ENCODE measurements around the gene SERTAD2.

The SERTAD2 gene

DNA sequence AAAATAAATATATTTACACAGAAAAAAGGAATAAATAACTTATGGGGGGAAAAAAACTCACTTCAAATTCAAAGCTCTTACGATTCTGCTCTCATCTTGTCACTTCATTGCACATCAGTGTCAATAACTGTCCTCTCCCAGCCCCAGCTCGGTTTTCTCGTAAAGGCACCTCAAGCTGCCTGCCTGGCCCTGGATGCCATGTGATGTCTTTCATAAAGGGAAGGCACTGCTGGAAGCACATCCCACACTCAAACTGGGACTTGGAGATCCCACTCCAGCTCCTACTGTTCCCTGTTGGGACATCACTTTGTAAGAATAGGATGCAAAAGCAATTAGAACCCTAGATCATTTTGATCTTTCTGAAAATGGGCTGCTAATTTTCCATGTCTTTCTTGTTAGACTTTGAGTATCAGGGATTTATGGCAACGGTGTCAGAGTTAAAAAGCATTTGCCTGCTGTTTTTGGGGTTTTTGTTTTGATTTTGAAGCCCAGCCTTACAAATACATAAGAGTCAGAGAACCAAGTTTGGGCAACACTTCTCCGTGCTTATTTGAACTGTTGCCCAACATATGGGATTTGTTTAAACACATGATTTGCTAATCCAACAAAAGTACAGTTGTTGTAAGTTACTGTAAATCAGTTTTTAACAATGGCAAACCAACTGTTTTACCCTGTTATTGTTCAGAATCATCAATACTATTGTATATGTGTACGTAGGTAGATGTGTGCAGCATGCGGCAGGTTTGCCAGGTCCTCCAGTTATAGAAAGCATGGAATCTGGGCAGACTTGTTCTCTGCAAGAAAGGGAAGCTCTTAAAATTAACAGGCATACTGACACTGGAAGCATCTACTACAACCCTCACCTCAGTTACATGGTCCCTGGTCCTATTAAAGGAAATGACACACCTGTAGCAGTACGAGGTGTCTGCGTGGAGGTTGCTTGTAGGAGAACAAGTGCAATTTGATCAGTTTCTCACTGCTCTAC is 20.6 kb downstream of the SERTAD2 start:
- no peak for DNase-seq (ENCODE audit: low read depth)
- H3K4me3 ChIP-seq (ENCODE audit: low read depth, low read length): no peak overlapping the region

DNA sequence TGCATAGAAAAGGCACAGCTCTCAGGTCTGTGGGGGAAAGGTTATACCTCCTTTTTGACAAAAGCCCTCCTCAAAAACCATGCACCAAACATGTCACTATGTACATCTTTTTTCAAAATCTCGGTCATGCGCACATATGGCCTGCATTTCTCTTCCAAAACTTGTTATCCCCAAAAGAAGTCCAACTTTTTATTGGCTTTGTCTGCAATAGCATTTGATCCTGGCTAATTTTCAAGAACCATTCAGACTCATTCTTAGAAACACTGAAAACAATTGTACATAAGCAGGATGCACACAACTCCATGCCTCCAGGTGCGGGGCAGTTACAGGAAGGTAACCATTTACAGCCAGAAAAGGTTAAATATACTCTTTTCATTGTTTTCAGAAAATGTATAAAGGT is 21.9 kb downstream of the SERTAD2 start:
- DNase-seq (ENCODE audit: low read depth): no peak
- no peak overlapping the region for H3K4me3 ChIP-seq (ENCODE audit: low read depth, low read length)

DNA sequence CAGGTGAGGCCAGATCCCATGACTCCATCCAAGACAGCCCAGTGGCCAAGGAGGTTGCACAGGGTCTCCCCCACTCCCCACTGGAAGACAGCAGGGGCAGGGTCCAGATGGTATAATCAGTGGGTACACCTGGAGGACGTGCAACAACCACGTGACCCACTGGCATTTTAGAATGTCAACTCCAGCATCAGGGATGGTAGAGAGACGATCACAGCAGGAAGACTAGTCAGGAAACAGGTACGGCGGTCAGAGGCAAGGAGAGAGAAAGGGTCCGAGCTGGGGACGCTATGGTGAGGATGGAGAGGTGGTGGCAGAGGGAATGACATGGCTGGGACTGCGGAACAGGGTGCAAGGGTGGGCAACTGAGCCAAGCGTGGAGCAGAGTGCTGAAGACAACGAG is 23.0 kb downstream of the SERTAD2 start:
- no peak overlapping the region for H3K4me3 ChIP-seq (ENCODE audit: low read depth, low read length)
- no peak for DNase-seq (ENCODE audit: low read depth)

DNA sequence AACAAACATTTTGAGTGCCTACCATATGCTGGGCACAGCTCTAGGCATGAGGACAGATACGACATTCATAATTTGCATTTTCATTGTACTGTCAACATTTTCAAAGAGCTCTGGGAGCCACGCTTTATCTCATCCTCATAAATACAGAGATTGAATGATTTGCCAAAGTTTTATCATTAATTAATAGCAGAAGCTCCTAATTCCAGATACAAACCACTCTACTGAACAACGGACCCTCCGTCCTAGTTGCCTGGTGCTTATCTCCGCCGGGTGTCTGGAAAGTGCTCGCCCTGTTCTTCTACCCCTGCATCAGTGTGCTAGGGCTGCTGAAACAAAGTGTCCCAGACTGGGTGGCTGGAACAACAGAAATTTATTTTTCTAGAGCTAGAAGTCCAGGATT is 23.8 kb downstream of the SERTAD2 start:
- no peak overlapping the region for H3K4me3 ChIP-seq (ENCODE audit: low read depth, low read length)
- DNase-seq (ENCODE audit: low read depth): no peak

DNA sequence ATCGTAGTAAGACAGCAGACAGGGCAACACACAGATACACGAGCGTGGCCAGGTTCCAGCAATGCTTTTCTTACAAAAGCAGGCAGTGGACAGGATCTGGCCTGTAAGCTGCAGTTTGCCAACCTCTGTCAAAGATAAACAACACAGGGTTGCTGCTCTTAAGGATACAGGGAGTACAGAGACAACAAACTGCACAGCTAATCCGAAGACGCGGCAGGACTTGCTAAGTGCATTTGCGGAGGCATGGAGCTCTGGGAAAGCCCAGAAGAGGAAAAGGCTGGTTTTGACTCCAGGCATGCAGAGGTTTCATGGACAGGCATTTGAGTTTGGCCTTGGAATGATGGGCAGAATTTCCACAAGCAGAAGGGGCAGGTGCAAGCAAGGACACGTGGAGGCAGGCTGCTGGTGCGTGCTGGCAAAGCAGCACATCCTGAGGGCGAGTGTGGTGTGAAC is 24.4 kb downstream of the SERTAD2 start:
- H3K4me3 ChIP-seq (ENCODE audit: low read depth, low read length): no peak overlapping the region
- no peak for DNase-seq (ENCODE audit: low read depth)

DNA sequence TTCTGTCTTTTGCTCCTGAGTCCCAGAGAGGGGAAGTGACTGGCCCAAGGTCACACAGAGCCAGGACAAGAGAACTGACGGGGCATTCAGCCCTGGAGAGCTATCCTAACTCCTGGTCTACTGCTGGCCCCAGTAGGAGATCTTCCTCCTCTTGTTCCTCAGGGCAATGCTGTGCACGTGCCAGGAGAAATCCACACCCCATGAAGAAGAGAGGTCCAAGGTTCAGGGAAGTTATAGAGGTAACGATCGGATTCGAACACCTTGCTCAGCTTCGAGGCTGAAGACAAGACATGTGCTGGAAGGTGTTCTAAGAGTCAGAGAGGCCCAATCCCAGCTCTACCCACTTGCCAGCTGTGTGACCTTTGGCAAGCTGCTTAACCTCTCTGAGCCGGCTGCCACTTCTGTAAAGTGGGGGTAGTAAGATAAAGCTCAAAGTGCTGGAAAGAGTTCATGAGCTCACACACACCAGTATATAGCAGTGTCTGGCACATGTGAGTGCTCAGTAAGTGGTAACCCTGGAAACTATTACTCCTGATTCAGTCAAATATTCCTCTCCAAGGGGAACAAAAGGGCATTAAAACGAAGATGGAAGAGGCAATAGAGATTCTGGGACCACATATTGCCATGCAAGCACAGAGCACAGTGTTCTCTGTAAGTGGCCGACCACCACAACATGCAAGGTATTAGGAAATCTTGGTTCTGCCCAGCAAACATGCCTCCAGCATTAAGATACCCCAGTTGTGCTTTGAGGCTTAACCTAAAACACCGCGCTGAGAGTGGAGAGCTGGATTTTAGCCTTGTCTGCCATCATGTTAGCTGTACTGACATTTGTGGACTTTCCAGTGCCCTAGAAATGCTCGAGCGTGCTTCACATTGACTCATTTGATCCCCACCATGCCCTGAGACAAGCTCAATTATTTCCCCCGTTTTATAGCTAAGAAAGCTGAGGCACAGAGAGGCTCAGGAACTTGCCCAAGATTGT is 25.6 kb downstream of the SERTAD2 start:
- no peak overlapping the region for H3K4me3 ChIP-seq (ENCODE audit: low read depth, low read length)
- no peak for DNase-seq (ENCODE audit: low read depth)

DNA sequence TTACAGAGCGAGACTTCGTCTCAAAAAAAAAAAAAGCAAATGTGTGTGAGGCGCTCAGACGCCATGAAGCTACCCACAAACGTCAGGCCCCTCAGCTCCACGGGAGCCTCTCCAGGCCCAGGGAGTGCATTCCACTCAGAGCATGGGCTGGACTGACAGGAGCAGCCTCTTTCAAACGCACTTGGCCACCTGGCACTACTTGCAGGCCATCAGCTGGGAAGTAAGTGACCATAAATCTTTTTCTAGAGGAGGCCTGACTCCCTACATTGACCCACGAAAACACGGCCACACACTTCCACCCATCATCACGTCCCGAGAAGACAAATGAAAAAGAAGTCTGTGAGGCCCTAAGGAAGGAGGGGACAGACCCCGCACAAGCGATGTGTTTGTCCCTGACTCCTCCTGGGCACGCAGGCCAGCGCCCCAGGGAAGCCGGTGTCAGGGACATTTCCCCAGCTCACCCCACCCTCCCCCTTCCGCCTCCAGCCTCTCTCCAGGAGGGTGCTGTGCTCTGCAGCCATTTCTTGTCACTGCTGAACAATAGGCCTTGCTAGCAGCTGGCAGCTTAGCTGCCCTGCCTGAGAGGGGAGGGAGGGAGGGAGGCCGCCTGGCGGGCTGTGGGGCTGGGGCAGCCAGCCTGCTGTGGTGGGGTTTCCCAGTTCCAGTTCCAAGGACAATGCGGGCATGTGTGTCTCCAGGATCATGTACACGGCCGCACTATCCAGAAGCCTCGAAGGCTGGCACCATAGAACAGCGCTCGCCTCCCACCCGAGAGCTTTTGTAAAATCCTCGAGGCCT is 26.6 kb downstream of the SERTAD2 start:
- no peak overlapping the region for H3K4me3 ChIP-seq (ENCODE audit: low read depth, low read length)
- no peak for DNase-seq (ENCODE audit: low read depth)

DNA sequence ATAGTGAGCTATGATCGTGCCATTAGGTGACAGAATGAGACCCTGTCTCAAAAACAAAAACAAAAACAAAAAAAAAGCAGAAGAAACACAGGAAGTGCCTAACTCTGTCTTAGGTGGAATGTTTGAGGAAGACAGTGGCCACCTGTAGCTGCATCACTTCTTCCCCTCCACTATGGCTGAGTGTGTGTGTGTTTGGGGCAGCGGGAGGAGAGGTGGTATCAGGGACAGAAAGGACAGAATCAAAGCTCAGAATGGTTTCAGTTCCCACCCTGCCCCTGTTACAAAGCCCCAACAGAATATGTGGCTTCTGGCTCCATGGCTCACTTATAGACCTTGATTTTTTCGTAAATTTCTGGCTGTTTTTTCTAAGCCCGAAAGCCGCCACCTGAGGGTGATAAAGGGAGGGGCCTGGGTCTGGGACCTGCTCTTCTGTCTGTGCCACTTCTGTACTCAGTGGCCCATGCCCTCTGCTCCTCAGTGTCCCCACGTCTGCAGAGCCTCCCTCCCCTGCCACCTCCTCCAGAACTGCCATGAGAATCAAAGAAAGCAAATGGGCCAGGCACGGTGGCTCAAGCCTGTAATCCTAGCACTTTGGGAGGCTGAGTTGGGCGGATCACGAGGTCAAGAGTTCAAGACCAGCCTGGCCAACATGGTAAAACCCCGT is 27.4 kb downstream of the SERTAD2 start:
- H3K4me3 ChIP-seq (ENCODE audit: low read depth, low read length): no peak overlapping the region

DNA sequence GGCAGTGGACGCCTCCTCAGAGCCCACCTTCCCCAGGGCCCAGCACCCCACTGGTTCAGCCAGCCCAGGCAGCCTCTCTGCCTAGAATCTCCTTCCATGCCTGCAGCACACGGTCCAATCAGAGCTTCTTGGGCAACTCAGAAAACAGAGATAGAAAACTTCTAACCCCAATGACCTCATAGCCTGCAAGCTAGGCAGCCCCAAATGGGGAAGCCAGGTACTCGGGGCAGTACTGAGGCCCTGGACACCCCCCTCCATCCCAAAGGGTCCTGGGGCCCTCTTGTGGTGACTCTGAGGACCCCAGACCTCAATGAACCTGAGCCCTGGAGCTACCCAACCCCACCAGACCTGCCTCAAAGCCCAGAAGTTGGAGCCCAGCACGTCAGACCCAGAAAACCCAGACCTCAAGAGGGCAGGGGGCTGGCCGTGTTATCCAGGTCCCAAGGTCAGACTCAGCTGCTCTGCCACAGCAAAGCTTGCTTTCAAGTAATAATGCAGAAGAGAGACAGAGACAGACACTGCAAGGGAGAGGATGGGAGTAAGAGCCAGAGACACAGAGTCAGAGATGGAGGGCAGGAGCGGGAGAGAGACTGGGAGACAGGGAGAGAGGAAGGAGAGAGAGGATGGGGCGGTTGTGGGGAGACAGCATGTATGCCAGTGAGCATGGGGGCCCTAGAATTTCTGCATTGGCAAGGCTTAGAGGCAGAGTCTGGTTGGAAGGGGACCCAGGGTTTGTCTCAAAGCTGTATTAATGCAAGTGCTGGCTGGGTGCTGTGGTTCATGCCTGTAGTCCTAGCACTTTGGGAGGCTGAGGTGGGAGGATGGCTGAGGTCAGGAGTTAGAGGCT is 28.2 kb downstream of the SERTAD2 start:
- no peak overlapping the region for H3K4me3 ChIP-seq (ENCODE audit: low read depth, low read length)
- DNase-seq (ENCODE audit: low read depth): no peak

More for the DNA sequence above, 27.4 kb downstream of the SERTAD2 start:
- DNase-seq (ENCODE audit: low read depth): no peak

DNA sequence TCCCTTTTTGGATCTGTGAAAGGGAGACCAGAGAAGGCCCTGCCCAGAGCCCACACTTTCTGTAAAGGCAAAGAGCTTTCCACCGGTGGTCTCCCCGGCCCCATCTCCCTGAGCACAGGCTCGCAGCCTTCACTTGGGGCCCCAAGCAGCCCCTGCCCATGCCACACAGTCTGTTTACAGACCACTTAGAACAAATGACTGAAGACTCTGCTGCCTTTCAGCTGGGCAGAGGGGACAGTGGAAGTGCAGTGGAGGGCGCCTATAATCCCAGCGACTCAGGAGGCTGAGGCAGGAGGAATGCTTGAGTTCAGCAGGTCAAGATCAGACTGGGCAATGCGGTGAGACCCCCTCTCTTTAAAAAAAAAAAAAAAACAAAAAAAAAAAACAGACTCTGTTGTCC is 28.9 kb downstream of the SERTAD2 start:
- no peak overlapping the region for H3K4me3 ChIP-seq (ENCODE audit: low read depth, low read length)
- no peak for DNase-seq (ENCODE audit: low read depth)

DNA sequence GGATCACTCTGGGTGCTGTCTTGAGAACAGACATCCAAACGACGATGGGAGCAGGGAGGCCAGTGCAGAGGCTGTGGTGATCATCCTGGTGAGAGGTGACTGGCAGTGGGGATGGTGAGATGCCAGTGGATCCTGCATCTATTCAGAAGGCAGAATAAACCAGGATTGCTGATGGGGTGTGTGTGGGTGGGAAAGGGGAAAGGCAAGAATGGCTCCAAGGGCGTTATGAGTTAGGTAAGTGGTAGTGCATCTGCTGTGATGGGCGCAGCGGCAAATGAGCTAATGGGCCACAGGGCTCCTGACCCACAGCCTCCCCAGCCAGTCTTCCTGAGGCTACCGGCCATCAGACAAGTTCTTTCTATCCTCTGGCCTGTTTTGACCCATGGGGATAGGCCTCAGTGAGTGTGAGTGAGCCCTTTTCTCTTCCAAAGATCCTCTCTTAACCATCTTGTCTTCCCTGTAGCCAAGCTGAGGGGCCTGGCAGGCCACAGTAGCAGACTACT is 29.6 kb downstream of the SERTAD2 start:
- no peak for DNase-seq (ENCODE audit: low read depth)
- no peak overlapping the region for H3K4me3 ChIP-seq (ENCODE audit: low read depth, low read length)

DNA sequence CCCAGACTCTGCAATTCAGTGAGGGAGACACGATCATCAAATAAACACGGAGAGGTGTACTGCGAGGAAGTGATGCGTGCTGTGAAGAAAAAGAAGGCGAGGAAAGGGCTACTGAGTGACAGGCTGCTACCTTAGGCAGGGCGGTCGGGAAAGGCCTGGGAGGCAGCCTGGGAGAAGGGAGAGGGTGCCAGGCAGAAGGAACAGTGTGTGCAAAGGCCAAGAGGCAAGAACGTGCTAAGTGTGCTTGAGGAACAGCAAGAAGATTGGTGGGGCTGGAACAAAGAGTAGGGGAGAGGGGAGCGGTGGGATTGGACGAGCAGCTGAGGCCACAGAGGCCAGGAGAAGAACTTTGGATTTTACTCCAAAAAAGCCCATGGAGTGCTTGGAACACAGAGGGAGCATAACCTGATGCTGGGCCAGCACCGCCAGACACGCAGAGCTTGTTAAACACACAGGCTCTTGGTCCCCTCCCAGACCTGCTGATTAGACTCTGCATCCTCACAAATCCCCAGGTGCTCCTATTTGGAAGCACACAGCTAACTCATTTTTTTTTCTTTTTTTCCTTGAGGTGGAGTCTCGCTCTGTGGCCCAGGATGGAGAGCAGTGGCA is 30.4 kb downstream of the SERTAD2 start:
- no peak for DNase-seq (ENCODE audit: low read depth)
- H3K4me3 ChIP-seq (ENCODE audit: low read depth, low read length): no peak overlapping the region

DNA sequence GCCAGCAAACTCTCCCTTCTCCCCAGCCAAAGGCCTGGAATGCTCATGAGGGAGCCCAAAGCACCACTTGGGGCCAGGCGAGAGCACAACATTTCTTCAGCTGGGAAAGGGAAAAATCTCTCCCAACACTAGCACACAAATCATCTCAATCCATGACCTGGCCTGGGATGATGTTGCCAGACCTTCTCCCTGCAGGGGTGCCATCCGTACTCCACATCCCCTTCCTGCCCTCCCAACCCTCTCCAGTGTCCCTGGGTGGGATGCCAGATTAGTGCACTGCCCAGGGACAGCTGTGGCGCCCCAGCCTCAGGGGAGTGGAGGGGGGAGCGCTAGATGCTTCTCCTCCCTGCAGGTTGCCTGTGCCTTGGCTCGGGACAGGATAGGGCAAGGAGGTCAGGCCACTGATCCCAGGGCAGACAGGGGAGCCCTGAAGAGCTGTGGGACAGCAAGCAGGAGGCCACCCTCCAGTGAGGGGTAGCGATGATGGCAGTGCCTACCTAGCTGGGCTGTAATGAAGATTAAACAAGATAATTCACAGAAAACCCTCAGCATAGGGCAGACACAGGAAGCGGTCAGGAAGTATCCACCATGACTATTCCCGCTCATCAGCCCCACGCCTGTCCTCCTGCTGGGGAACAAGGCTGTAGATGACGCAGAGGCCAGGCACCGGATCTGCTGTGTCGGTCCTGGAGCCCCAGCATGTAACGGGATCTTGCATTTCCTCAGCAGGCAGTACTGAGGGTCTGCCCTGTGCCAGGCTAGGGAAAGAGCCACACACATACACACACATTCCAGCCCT is 31.1 kb downstream of the SERTAD2 start:
- no peak for DNase-seq (ENCODE audit: low read depth)
- no peak overlapping the region for H3K4me3 ChIP-seq (ENCODE audit: low read depth, low read length)

DNA sequence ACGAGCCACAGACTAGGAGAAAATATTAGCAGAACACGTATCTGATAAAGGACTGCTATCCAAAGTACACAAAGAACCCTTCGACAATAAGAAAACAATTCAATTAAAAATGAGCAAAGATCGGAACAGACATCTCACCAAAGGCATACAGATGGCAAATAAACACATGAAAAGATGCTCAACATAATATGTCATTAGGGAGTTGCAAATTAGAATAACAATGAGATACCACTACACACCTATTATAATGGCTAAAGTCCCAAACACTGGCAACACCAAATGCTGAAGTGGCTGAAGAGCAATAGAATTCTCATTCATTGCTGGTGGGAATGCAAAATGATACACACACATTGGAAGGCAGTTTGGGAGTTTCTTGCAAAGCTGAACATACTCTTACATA is 33.1 kb downstream of the SERTAD2 start:
- no peak overlapping the region for H3K4me3 ChIP-seq (ENCODE audit: low read depth, low read length)
- DNase-seq (ENCODE audit: low read depth): no peak

DNA sequence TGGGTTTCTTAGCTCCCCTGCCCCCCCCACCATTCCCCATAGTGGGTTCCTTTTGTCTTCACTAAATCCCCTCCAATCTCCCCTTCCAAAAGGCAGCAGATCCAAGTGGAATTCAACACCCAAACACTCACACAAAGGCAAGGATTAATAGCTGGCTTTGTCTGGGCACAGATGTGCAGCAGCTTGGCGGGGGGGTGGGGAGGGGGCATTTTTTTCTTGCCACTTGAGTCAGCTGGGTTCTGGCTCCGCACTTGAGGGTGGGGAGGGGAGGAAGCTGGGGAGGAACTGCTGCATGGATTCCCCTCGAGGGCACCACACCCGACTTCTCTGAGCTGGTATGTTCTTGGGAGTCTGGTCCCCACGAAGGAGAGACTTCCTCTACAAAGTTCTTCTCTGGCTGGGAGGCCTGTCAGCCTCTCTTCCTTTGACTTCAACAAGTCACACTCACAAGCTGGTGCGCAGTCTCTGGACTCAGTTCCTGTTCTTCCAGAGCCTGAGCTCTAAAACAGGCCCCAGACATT is 36.0 kb downstream of the SERTAD2 start:
- no peak for DNase-seq (ENCODE audit: low read depth)
- no peak overlapping the region for H3K4me3 ChIP-seq (ENCODE audit: low read depth, low read length)

DNA sequence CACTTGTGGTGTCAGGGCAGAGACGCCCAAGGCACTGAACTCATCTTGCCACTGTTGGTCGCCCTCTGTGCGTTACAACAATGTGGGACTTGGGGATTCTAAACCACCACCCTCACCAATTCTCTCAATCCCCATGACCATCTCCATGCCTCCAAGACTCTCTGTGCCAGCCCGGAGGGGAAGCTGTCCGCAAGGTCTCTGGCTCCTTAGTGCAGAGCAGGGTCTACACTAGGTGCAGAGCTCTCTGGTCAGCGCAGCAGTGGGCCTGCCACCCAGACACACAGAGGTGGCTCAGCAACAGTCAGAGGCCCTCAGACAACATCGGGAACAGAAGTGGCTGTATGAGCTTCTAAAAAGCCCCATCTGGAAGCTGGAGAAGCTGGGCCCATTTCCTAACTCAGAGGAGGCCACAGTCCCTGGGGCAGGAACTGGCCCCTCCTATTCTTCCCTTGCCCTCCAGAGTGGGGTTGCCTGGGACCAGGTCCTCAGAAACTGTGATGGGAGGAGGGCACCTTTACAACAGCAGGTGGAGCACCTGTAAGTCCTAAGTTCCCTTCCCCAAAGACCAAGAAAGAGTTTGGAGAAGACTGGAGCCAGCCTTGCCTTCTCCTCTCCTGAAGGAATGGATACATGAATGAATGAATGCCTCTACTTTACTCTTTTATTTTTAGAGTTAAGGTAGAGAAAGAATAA is 37.7 kb downstream of the SERTAD2 start:
- no peak overlapping the region for H3K4me3 ChIP-seq (ENCODE audit: low read depth, low read length)
- DNase-seq (ENCODE audit: low read depth): no peak
